PC-9 (cell line): ENCODE data around the gene RBCK1.

ENCODE experiments used
- EZH2 ChIP-seq: fragments of 200-600 bp; sonication (generic); IDR thresholded peaks from 2 replicates; pipeline ENCODE4 v1.8.0; 2017; ENCODE audit warnings: antibody characterized with exemption, low read depth
- TF ChIP-seq, protein P1 (sequence below): fragments of 200-600 bp; sonication (generic); conservative IDR thresholded peaks from 2 replicates; pipeline ENCODE4 v1.6.1; 2017; ENCODE audit warnings: mixed run types, antibody characterized with exemption, mild to moderate bottlenecking, moderate library complexity

DNA sequence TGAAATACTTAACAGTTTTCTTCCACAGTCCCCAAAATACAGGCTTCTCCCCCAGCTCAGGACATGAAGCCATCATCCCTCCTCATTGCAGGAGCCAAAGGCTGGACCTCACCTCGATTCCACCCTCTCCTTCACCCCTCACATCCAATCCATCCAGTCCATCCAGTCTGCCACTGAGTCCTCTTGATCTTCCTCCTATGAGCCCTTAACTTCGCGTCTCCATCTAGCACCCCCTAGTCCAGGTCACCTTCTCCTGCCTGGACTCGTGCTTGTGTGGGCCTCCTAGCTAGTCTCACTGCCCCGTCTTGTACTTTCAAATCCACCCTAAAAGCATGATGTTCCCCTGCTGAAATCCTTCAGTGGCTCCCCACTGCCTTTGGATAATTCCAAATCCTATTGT, 24.2 kb upstream of the RBCK1 start:
- TF ChIP-seq, protein P1, sequence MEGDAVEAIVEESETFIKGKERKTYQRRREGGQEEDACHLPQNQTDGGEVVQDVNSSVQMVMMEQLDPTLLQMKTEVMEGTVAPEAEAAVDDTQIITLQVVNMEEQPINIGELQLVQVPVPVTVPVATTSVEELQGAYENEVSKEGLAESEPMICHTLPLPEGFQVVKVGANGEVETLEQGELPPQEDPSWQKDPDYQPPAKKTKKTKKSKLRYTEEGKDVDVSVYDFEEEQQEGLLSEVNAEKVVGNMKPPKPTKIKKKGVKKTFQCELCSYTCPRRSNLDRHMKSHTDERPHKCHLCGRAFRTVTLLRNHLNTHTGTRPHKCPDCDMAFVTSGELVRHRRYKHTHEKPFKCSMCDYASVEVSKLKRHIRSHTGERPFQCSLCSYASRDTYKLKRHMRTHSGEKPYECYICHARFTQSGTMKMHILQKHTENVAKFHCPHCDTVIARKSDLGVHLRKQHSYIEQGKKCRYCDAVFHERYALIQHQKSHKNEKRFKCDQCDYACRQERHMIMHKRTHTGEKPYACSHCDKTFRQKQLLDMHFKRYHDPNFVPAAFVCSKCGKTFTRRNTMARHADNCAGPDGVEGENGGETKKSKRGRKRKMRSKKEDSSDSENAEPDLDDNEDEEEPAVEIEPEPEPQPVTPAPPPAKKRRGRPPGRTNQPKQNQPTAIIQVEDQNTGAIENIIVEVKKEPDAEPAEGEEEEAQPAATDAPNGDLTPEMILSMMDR = no peak
- TF ChIP-seq EZH2 = no peak
